Astrocyte of the cerebellum (primary cell): ENCODE data around the gene N4BP2.
A peak's percentile ranks its signal among the peaks of the same experiment; 100 is the strongest.

ENCODE experiments used
- DNase-seq: peaks from one replicate; pipeline ENCODE4 v3.0.0-alpha.2; 2011; ENCODE audit warnings: low read depth
- H3K4me3 ChIP-seq: 2 replicates; pipeline ENCODE4 v1.5.1; 2011; ENCODE audit warnings: mild to moderate bottlenecking, low read depth, low read length, moderate library complexity
- in situ Hi-C: cut with HindIII; loops from 2 replicates; pipeline ENCODE4 v1.10.0; 2017; ENCODE audit warnings: low sequenced_read_pairs
- TF ChIP-seq, protein P1 (sequence below): IDR thresholded peaks from 2 replicates; pipeline ENCODE4 v1.5.1; 2012; ENCODE audit warnings: low read length, low read depth, moderate library complexity, mild to moderate bottlenecking; ENCODE audit errors: missing control alignments

N4BP2 gene

DNA sequence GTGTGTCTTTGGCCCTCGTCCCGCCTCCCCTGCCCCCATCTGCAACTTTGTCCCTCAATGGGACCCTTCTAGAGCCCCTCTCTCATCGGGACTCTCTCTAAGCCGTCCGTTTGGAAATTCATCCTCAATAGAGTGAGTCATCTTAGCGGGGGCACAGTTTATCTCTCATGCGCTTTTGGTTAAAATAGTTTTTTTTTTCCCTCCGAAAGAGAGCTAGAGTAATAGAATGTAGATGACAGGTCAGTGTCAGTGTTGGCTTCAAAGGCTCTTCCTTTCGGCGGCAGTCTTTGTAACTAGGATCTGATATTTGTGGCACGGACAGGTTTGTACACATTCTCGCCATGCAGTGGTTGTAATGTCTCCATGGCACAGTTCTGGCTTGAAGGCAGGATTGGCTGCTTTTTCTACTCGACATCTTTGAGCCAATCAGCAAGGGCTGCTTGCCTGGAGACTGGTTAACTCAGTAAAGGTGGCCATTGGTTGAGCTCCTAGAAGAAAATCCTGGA lies 989 bp downstream of the N4BP2 start:
- peak; percentile 91 for DNase-seq
- TF ChIP-seq, protein P1, sequence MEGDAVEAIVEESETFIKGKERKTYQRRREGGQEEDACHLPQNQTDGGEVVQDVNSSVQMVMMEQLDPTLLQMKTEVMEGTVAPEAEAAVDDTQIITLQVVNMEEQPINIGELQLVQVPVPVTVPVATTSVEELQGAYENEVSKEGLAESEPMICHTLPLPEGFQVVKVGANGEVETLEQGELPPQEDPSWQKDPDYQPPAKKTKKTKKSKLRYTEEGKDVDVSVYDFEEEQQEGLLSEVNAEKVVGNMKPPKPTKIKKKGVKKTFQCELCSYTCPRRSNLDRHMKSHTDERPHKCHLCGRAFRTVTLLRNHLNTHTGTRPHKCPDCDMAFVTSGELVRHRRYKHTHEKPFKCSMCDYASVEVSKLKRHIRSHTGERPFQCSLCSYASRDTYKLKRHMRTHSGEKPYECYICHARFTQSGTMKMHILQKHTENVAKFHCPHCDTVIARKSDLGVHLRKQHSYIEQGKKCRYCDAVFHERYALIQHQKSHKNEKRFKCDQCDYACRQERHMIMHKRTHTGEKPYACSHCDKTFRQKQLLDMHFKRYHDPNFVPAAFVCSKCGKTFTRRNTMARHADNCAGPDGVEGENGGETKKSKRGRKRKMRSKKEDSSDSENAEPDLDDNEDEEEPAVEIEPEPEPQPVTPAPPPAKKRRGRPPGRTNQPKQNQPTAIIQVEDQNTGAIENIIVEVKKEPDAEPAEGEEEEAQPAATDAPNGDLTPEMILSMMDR: no peak
- in situ Hi-C loops: no loop called here
- H3K4me3 ChIP-seq: peak overlapping the region; percentile 72

DNA sequence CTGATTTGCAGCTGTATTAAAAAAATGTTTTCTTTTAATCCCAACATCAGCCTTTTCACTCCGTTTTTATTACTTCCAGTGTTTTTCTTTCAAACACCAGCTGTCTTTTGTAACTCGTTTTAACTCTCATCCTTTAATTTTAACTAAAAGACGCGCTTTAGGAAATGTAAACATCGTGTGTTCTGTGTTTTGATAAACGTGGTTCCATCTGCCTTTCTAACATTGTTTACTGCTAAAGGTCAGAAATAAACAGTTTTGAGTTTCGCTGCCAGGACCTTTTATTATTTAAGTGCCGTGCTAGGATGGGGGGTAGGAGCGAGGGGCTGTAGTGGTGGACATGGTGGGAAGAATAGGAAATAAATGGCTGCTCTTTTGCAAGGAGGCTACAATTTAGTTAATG lies 1.5 kb downstream of the N4BP2 start:
- DNase-seq: no peak
- in situ Hi-C loops: no loop called here
- TF ChIP-seq, protein P1: no peak
- H3K4me3 ChIP-seq: peak overlapping the region; percentile 72

DNA sequence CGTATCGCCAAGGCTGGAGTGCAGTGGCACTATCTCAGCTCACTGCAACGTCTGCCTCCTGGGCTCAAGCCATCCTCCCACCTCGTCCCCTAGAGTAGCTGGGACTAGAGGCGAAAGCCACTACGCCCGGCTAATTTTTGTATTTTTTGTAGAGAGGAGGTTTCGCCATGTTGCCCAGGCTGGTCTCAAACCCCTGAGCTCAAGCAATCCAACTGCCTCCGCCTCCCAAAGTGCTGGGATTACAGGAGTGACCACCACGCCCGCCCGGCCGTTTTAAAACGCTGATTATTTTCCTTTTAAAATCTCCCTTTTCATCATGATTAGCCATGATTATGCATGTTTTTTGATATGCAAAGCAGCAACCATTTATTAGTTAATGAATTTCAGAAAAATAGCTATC lies 2.2 kb downstream of the N4BP2 start:
- in situ Hi-C loops: no loop called here
- H3K4me3 ChIP-seq: peak overlapping the region; percentile 72
- DNase-seq: no peak
- TF ChIP-seq, protein P1: no peak

DNA sequence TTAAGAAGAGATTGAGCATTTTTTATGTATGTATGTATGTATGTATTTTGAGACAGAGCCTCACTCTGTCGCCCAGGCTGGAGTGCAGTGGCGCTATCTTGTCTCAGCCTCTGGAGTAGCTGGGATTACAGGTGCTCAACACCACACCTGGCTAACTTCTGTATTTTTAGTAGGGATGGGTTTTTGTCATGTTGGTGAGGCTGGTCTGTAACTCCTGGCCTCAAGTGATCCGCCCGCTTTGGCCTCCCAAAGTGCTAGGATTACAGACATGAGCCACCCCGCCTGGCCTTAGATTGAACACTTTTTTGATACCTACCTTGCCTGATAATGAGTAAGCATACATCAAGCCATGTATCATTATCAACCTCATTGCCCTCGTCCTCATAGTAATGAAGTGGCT lies 2.7 kb downstream of the N4BP2 start:
- in situ Hi-C loops: no loop called here
- DNase-seq: no peak
- TF ChIP-seq, protein P1: no peak
- H3K4me3 ChIP-seq: no peak overlapping the region

DNA sequence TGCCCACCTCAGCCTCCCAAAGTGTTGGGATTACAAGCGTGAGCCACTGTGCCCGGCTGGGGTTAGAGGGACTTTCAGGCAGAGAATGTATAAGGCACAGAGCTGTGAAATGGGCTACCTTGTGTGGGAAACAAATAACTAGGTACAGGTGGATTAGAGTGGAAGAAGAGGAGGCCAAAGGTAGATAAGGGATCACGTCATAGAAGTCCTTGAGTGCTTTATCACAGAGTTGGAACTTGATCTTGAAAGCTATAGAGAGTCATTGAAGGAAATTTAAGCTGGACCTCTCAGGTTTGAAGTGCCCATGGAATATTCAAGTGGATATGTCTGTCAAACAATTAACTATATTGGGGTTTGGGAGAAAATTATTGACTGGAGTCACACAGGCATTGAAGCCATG lies 8.4 kb downstream of the N4BP2 start:
- DNase-seq: no peak
- in situ Hi-C loops: no loop called here
- no peak overlapping the region for H3K4me3 ChIP-seq
- TF ChIP-seq, protein P1: no peak

DNA sequence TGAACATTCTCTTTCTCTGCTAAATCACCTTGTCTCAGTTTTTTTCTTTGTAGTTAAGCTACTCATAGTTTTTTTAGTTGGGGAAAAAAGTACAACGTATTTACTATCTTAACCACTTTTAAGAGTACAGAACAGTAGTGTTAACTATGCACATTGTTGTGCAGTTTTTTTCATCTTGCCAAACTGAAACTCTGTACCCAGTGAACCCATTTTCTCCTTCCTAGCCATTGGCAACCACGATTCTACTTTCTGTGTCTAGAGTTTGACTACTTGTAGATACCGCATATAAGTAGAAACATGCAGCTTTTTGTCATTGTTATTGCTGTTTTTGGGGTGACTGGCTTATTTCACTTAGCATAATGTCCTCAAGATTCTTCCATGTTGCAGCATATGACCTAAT lies 10.0 kb downstream of the N4BP2 start:
- in situ Hi-C loops: no loop called here
- TF ChIP-seq, protein P1: no peak
- H3K4me3 ChIP-seq: no peak overlapping the region
- DNase-seq: no peak

DNA sequence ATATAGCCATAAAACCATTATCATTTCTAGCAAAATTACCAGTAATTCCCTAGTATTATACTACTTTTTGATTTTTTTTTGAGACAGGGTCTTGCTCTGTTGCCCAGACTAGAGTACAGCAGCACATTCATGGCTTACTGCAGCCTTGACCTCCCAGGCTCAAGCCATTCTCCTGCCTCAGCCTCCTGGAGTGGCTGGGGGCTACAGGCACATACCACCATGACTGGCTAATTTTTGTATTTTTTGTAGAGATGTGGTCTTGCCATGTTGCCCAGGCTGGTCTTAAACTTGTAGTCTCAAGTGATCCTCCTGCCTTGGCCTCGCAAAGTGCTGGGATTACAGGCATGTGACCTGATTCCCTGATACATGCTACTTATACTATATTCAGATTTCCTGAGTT lies 13.7 kb downstream of the N4BP2 start:
- TF ChIP-seq, protein P1: no peak
- in situ Hi-C loops: no loop called here
- no peak overlapping the region for H3K4me3 ChIP-seq
- DNase-seq: no peak
